Measurements from ENCODE around the gene ANTKMT. TPM values are rescaled to one million over a fixed set of nuclear protein-coding genes. Genes with fewer than 3 reads are reported as not detected.

The ANTKMT gene
- total and polyA plus RNA-seq, 2 donors (not counting 3 experiments of a cell fraction or from before 2014, with no cell fraction given) = 26.1 to 27.9 TPM

DNA sequence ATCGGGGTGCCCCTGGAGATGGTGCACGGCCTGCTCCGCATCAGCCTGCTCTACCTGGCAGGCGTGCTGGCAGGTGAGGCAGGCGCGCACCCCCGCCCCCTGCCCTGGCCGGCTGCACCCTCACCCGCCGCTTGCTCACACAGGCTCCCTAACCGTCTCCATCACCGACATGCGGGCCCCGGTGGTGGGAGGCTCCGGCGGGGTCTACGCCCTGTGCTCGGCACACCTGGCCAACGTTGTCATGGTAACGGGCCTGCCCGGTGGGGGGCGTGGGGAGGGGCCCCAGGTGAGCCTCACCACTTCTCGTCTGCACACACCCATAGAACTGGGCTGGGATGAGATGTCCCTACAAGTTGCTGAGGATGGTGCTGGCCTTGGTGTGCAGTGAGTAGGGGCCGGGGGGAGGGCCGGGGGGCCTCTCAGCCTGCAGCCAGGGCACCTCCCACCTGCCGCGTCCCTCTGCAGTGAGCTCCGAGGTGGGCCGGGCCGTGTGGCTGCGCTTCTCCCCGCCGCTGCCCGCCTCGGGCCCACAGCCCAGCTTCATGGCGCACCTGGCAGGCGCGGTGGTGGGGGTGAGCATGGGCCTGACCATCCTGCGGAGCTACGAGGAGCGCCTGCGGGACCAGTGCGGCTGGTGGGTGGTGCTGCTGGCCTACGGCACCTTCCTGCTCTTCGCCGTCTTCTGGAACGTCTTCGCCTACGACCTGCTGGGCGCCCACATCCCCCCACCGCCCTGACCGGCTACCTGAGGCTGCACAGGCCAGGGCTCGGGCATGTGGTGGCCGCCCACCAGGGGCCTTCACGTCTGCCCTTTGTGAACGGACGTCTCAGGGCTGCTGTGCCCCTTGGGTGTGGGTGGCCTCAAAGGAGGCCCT lies 43.4 kb upstream of the ANTKMT start:
- DNase-seq (ENCODE audit: low read depth, low spot score) (no peak), FAIRE-seq (no peak)
- no TSS peak for BruUV-seq (replicated peaks)
- Histone ChIP-seq H3K4me1 (ENCODE audit: control insufficient read depth, extremely low read depth, insufficient read depth, low read length) (peaks cover 15% of the 10 kb centered on the region), H3K9ac (replicated peaks; ENCODE audit: extremely low read depth, insufficient read depth, low read length) (no peak overlapping the region), H3K9me3 (replicated peaks; ENCODE audit: control insufficient read depth, insufficient read depth, low read length) (no peaks in the 10 kb centered on the region), H3K36me3 (ENCODE audit: control insufficient read depth in 2 of 2, extremely low read depth in 1 of 2, insufficient read depth in 2 of 2, low read length in 2 of 2) (peaks cover 6 to 16% of the 10 kb centered on the region in 2 experiments), H3K9me1 (replicated peaks; ENCODE audit: control insufficient read depth, extremely low read depth, insufficient read depth, low read length) (no peaks in the 10 kb centered on the region), H3K27me3 (ENCODE audit: control insufficient read depth in 2 of 2, insufficient read depth in 2 of 2, low read length in 2 of 2) (no peaks in the 10 kb centered on the region), H3K4me2 (ENCODE audit: insufficient read depth, low read length) (no peak overlapping the region), H3K79me2 (ENCODE audit: control insufficient read depth, insufficient read depth, low read length) (peaks cover 20% of the 10 kb centered on the region), H4K20me1 (replicated peaks; ENCODE audit: control insufficient read depth, extremely low read depth, insufficient read depth, low read length) (no peaks in the 10 kb centered on the region), H2AFZ (ENCODE audit: low read depth, low read length) (no peak overlapping the region), H3K27ac (ENCODE audit: insufficient read depth, low read depth, low read length) (no peak overlapping the region), H3K4me3 (replicated peaks in 1 of 3; ENCODE audit: insufficient read depth in 1 of 3, low read depth in 1 of 3, low read length in 3 of 3) (no peak overlapping the region)
- TF ChIP-seq POLR2A (IDR thresholded peaks at IDR 0.05; ENCODE audit: low read depth, low read length) (no peak), GATA2 (IDR thresholded peaks at IDR 0.05; ENCODE audit: insufficient read depth, insufficient read length, low read depth, low read length) (no peak), FOS (IDR thresholded peaks at IDR 0.05; ENCODE audit: borderline replicate concordance, insufficient read depth, low read length) (no peak), EZH2 (IDR thresholded peaks at IDR 0.05; ENCODE audit: borderline replicate concordance, low read depth, low read length, severe bottlenecking) (no peak), MYC (IDR thresholded peaks at IDR 0.05; ENCODE audit: low read depth, low read length) (no peak), JUN (IDR thresholded peaks at IDR 0.05; ENCODE audit: borderline replicate concordance, insufficient read depth, insufficient read length, low read depth) (no peak), POLR2AphosphoS5 (IDR thresholded peaks at IDR 0.05; ENCODE audit: insufficient read depth, low read depth, low read length) (no peak)
- TF ChIP-seq, protein P1, sequence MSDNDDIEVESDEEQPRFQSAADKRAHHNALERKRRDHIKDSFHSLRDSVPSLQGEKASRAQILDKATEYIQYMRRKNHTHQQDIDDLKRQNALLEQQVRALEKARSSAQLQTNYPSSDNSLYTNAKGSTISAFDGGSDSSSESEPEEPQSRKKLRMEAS (IDR thresholded peaks at IDR 0.05; ENCODE audit: insufficient read depth, insufficient read length) = no peak
- TF ChIP-seq, protein P2, sequence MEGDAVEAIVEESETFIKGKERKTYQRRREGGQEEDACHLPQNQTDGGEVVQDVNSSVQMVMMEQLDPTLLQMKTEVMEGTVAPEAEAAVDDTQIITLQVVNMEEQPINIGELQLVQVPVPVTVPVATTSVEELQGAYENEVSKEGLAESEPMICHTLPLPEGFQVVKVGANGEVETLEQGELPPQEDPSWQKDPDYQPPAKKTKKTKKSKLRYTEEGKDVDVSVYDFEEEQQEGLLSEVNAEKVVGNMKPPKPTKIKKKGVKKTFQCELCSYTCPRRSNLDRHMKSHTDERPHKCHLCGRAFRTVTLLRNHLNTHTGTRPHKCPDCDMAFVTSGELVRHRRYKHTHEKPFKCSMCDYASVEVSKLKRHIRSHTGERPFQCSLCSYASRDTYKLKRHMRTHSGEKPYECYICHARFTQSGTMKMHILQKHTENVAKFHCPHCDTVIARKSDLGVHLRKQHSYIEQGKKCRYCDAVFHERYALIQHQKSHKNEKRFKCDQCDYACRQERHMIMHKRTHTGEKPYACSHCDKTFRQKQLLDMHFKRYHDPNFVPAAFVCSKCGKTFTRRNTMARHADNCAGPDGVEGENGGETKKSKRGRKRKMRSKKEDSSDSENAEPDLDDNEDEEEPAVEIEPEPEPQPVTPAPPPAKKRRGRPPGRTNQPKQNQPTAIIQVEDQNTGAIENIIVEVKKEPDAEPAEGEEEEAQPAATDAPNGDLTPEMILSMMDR (IDR thresholded peaks at IDR 0.05; ENCODE audit: extremely low read depth in 1 of 2, insufficient read depth in 1 of 2, low read depth in 1 of 2, low read length in 2 of 2) = no peak
- CTCF ChIA-PET = no interaction called here
- POLR2A ChIA-PET = no interaction called here
- dilution Hi-C loops (cut with MboI; ENCODE audit: extremely low pct_ligation_motif_present, low sequenced_read_pairs) (no loop called here), intact Hi-C loops (cut with micrococcal nuclease) (no loop called here)

Measured in endothelial cell of umbilical vein (primary cell).